K562 (cell line): ENCODE measurements around the gene TIPIN. TPM values are rescaled to one million over a fixed set of nuclear protein-coding genes. Genes with fewer than 3 reads are reported as not detected.

Source experiments
- ATF2 ChIP-seq: sonication (generic); formaldehyde crosslinking; IDR thresholded peaks from 2 replicates; pipeline ENCODE4 v1.8.1; 2022; ENCODE audit warnings: missing genetic modification reagents
- MTA3 ChIP-seq: fragments of 450-650 bp; formaldehyde crosslinking; IDR thresholded peaks from 2 replicates; pipeline ENCODE4 v1.6.1; 2017; ENCODE audit warnings: mild to moderate bottlenecking, borderline replicate concordance
- PTTG1 ChIP-seq: fragments of 450-650 bp; IDR thresholded peaks from 2 replicates; pipeline ENCODE4 v1.6.1; 2016; ENCODE audit warnings: low read depth, mild to moderate bottlenecking, missing genetic modification characterization, missing compliant biosample characterization
- RFX1 ChIP-seq: fragments of 450-650 bp; IDR thresholded peaks from 2 replicates; pipeline ENCODE4 v1.6.1; 2016; ENCODE audit warnings: mild to moderate bottlenecking, moderate library complexity
- ZFX ChIP-seq: sonication (generic); formaldehyde crosslinking; IDR thresholded peaks from 2 replicates; pipeline ENCODE4 v1.8.0; 2022; ENCODE audit warnings: mild to moderate bottlenecking, missing genetic modification reagents, moderate library complexity
- ZNF217 ChIP-seq: sonication (generic); formaldehyde crosslinking; IDR thresholded peaks from 2 replicates; pipeline ENCODE4 v1.8.0; 2022; ENCODE audit warnings: mild to moderate bottlenecking, missing genetic modification reagents
- polyA plus RNA-seq, 8 experiments: library from polyadenylated mRNA; depleted of rRNA in 4 of 8; stranded (reverse) in 5 of 8; unstranded in 3 of 8; fragments of >200 nt; fragmentation: Nextera tagmentation in 2 of 8; fragmentation: Illumina TruSeq in 1 of 8; extraction: Ambion mirVana in 2 of 8; extraction: Trizol in 1 of 8; gene quantifications; 2 replicates each; pipeline versions ENCODE4 v1.2.1 to v1.2.3, GENCODE V29; 2011 to 2014; ENCODE audit warnings: inconsistent platforms in 1 of 8, missing spikeins in 1 of 8
- total RNA-seq, 7 experiments: library from RNA; depleted of rRNA in 6 of 7; stranded (reverse); fragments of >200 nt in 6 of 7; fragmentation: Illumina TruSeq in 2 of 7; extraction: Trizol in 2 of 7; gene quantifications; 2 replicates each; pipeline versions ENCODE4 v1.2.1 to v1.2.3, GENCODE V29; 2011 to 2021; ENCODE audit warnings: low replicate concordance in 1 of 7
- TF ChIP-seq, protein P1 (sequence below): fragments of 450-650 bp; IDR thresholded peaks from 2 replicates; pipeline ENCODE4 v1.6.1; 2016; ENCODE audit warnings: low read depth
- TF ChIP-seq, protein P2 (sequence below): fragments of 450-650 bp; IDR thresholded peaks from 2 replicates; pipeline ENCODE4 v1.6.1; 2017; ENCODE audit warnings: mild to moderate bottlenecking, moderate library complexity
- TF ChIP-seq, protein P3 (sequence below): sonication (generic); formaldehyde crosslinking; IDR thresholded peaks from 2 replicates; pipeline ENCODE4 v1.8.0; 2022; ENCODE audit warnings: missing genetic modification reagents, mild to moderate bottlenecking, moderate library complexity, borderline replicate concordance
- TF ChIP-seq, protein P4 (sequence below): fragments of 450-650 bp; IDR thresholded peaks from 2 replicates; pipeline ENCODE4 v1.6.1; 2017; ENCODE audit warnings: antibody characterized with exemption, mild to moderate bottlenecking

The TIPIN gene
- total and polyA plus RNA-seq, 9 of the 15 experiments (the other 6 are each of a cell fraction or from before 2014, with no cell fraction given) = 22.9 to 61.4 (median 42.0) TPM

DNA sequence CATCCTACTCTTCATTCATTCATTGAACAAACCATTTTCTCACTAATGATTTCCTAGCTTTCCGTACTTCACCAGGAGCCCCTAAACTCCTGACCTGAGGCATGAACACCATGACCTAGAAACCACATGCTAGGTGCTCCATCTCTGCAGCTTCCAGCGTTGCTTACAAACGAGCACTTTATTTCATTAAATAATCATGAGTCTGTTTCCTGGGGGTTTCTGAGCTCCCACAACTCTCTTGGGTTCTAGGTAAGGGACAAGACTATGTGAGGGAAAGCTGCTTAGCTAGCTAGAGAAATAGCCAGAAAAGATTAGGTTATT lies 31.5 kb upstream of the TIPIN start (continued):
- TF ChIP-seq, protein P1, sequence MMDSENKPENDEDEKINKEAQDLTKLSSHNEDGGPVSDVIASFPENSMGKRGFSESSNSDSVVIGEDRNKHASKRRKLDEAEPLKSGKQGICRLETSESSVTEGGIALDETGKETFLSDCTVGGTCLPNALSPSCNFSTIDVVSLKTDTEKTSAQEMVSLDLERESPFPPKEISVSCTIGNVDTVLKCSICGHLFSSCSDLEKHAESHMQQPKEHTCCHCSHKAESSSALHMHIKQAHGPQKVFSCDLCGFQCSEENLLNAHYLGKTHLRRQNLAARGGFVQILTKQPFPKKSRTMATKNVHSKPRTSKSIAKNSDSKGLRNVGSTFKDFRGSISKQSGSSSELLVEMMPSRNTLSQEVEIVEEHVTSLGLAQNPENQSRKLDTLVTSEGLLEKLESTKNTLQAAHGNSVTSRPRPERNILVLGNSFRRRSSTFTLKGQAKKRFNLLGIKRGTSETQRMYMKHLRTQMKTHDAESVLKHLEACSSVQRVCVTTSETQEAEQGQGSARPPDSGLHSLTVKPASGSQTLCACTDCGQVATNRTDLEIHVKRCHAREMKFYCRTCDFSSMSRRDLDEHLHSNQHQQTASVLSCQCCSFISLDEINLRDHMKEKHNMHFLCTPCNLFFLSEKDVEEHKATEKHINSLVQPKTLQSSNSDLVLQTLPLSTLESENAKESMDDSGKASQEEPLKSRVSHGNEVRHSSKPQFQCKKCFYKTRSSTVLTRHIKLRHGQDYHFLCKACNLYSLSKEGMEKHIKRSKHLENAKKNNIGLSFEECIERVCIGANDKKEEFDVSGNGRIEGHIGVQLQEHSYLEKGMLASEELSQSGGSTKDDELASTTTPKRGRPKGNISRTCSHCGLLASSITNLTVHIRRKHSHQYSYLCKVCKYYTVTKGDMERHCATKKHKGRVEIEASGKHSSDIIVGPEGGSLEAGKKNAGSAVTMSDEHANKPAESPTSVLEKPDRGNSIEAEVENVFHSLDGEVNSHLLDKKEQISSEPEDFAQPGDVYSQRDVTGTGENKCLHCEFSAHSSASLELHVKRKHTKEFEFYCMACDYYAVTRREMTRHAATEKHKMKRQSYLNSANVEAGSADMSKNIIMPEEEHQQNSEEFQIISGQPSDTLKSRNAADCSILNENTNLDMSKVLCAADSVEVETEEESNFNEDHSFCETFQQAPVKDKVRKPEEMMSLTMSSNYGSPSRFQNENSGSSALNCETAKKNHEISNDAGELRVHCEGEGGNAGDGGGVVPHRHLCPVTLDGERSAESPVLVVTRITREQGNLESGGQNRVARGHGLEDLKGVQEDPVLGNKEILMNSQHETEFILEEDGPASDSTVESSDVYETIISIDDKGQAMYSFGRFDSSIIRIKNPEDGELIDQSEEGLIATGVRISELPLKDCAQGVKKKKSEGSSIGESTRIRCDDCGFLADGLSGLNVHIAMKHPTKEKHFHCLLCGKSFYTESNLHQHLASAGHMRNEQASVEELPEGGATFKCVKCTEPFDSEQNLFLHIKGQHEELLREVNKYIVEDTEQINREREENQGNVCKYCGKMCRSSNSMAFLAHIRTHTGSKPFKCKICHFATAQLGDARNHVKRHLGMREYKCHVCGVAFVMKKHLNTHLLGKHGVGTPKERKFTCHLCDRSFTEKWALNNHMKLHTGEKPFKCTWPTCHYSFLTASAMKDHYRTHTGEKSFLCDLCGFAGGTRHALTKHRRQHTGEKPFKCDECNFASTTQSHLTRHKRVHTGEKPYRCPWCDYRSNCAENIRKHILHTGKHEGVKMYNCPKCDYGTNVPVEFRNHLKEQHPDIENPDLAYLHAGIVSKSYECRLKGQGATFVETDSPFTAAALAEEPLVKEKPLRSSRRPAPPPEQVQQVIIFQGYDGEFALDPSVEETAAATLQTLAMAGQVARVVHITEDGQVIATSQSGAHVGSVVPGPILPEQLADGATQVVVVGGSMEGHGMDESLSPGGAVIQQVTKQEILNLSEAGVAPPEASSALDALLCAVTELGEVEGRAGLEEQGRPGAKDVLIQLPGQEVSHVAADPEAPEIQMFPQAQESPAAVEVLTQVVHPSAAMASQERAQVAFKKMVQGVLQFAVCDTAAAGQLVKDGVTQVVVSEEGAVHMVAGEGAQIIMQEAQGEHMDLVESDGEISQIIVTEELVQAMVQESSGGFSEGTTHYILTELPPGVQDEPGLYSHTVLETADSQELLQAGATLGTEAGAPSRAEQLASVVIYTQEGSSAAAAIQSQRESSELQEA = no peak
- TF ChIP-seq, protein P2, sequence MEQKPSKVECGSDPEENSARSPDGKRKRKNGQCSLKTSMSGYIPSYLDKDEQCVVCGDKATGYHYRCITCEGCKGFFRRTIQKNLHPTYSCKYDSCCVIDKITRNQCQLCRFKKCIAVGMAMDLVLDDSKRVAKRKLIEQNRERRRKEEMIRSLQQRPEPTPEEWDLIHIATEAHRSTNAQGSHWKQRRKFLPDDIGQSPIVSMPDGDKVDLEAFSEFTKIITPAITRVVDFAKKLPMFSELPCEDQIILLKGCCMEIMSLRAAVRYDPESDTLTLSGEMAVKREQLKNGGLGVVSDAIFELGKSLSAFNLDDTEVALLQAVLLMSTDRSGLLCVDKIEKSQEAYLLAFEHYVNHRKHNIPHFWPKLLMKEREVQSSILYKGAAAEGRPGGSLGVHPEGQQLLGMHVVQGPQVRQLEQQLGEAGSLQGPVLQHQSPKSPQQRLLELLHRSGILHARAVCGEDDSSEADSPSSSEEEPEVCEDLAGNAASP = no peak
- no peak for TF ChIP-seq RFX1
- TF ChIP-seq PTTG1 = no peak
- TF ChIP-seq MTA3 = no peak
- TF ChIP-seq, protein P3, sequence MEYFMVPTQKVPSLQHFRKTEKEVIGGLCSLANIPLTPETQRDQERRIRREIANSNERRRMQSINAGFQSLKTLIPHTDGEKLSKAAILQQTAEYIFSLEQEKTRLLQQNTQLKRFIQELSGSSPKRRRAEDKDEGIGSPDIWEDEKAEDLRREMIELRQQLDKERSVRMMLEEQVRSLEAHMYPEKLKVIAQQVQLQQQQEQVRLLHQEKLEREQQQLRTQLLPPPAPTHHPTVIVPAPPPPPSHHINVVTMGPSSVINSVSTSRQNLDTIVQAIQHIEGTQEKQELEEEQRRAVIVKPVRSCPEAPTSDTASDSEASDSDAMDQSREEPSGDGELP (CRISPR knock-in tag) = no peak
- no peak for TF ChIP-seq ZNF217 (CRISPR knock-in tag)
- TF ChIP-seq, protein P4, sequence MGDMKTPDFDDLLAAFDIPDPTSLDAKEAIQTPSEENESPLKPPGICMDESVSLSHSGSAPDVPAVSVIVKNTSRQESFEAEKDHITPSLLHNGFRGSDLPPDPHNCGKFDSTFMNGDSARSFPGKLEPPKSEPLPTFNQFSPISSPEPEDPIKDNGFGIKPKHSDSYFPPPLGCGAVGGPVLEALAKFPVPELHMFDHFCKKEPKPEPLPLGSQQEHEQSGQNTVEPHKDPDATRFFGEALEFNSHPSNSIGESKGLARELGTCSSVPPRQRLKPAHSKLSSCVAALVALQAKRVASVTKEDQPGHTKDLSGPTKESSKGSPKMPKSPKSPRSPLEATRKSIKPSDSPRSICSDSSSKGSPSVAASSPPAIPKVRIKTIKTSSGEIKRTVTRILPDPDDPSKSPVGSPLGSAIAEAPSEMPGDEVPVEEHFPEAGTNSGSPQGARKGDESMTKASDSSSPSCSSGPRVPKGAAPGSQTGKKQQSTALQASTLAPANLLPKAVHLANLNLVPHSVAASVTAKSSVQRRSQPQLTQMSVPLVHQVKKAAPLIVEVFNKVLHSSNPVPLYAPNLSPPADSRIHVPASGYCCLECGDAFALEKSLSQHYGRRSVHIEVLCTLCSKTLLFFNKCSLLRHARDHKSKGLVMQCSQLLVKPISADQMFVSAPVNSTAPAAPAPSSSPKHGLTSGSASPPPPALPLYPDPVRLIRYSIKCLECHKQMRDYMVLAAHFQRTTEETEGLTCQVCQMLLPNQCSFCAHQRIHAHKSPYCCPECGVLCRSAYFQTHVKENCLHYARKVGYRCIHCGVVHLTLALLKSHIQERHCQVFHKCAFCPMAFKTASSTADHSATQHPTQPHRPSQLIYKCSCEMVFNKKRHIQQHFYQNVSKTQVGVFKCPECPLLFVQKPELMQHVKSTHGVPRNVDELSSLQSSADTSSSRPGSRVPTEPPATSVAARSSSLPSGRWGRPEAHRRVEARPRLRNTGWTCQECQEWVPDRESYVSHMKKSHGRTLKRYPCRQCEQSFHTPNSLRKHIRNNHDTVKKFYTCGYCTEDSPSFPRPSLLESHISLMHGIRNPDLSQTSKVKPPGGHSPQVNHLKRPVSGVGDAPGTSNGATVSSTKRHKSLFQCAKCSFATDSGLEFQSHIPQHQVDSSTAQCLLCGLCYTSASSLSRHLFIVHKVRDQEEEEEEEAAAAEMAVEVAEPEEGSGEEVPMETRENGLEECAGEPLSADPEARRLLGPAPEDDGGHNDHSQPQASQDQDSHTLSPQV = no peak
- TF ChIP-seq ATF2 = no peak
- TF ChIP-seq ZFX = no peak
